SK-N-SH (cell line): Measurements from ENCODE around the gene TEKT4.
"Not testable (repeated sequence)": the region's sequence is repeated elsewhere in the genome, so short reads cannot be mapped to it uniquely, and the experiment has no call there.

Experiments
- EP300 ChIP-seq, 2 experiments: IDR thresholded peaks; 2 replicates each; pipeline versions ENCODE4 v1.4.0 to v1.6.1; 2012; ENCODE audit warnings: borderline replicate concordance in 1 of 2, low read depth in 1 of 2, low read length in 1 of 2
- FOXJ3 ChIP-seq: sonication (generic); formaldehyde crosslinking; IDR thresholded peaks from 2 replicates; pipeline ENCODE4 v1.5.1; 2020; ENCODE audit warnings: mild to moderate bottlenecking, missing genetic modification reagents
- GABPA ChIP-seq: IDR thresholded peaks from 2 replicates; pipeline ENCODE4 v1.4.0; 2012; ENCODE audit warnings: low read depth, mild to moderate bottlenecking
- JUND ChIP-seq: IDR thresholded peaks from 2 replicates; pipeline ENCODE4 v1.4.0; 2012
- POLR2AphosphoS5 ChIP-seq: IDR thresholded peaks from 2 replicates; pipeline ENCODE4 v1.6.1; 2012; ENCODE audit warnings: low read depth, low read length
- SIN3A ChIP-seq: IDR thresholded peaks from 2 replicates; pipeline ENCODE4 v1.6.1; 2012; ENCODE audit warnings: low read depth, mild to moderate bottlenecking, low read length, moderate library complexity, borderline replicate concordance
- YY1 ChIP-seq: IDR thresholded peaks from 2 replicates; pipeline ENCODE4 v1.4.0; 2012; ENCODE audit warnings: low read depth, mild to moderate bottlenecking
- TF ChIP-seq, protein P1 (sequence below): IDR thresholded peaks from 2 replicates; pipeline ENCODE4 v1.4.0; 2012; ENCODE audit warnings: low read depth, borderline replicate concordance
- TF ChIP-seq, protein P2 (sequence below): fragments of 200-600 bp; sonication (generic); IDR thresholded peaks from 2 replicates; pipeline ENCODE4 v1.6.1; 2017; ENCODE audit warnings: antibody characterized with exemption, mild to moderate bottlenecking, moderate library complexity
- TF ChIP-seq, protein P3 (sequence below): IDR thresholded peaks from 2 replicates; pipeline ENCODE4 v1.6.1; 2012; ENCODE audit warnings: mild to moderate bottlenecking, low read depth, low read length, moderate library complexity
- TF ChIP-seq, protein P4 (sequence below): fragments of 150-350 bp; IDR thresholded peaks from 2 replicates; pipeline ENCODE4 v1.6.1; 2016; ENCODE audit warnings: mild to moderate bottlenecking, low read depth, low read length
- TF ChIP-seq, protein P5 (sequence below): IDR thresholded peaks from 2 replicates; pipeline ENCODE4 v1.4.0; 2012; ENCODE audit warnings: low read depth
- TF ChIP-seq, protein P6 (sequence below): IDR thresholded peaks from 2 replicates; pipeline ENCODE4 v1.4.0; 2012; ENCODE audit warnings: low read depth, borderline replicate concordance

DNA sequence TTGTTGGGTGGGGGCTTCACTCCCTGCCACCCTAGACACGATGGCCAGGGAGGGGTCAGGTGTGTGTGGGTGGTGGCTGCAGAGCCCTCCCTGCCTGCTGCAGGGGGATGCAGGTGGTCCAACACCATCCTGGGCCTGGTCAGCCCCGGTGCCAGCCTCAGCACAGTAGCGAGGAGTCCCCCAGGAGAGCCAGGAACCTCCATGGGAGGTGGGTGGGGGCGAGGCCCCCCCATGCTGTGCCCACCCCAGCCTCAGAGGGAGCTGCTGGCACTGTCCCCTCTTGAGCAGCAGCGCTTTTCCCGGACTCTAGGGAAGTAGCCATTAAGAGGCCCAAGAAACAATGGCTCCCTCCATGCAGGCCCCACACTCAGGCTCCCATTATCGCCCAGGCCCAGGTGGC lies 7.3 kb downstream of the TEKT4 start:
- TF ChIP-seq, protein P1, sequence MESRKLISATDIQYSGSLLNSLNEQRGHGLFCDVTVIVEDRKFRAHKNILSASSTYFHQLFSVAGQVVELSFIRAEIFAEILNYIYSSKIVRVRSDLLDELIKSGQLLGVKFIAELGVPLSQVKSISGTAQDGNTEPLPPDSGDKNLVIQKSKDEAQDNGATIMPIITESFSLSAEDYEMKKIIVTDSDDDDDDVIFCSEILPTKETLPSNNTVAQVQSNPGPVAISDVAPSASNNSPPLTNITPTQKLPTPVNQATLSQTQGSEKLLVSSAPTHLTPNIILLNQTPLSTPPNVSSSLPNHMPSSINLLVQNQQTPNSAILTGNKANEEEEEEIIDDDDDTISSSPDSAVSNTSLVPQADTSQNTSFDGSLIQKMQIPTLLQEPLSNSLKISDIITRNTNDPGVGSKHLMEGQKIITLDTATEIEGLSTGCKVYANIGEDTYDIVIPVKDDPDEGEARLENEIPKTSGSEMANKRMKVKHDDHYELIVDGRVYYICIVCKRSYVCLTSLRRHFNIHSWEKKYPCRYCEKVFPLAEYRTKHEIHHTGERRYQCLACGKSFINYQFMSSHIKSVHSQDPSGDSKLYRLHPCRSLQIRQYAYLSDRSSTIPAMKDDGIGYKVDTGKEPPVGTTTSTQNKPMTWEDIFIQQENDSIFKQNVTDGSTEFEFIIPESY, result not testable (repeated sequence)
- TF ChIP-seq, protein P2, sequence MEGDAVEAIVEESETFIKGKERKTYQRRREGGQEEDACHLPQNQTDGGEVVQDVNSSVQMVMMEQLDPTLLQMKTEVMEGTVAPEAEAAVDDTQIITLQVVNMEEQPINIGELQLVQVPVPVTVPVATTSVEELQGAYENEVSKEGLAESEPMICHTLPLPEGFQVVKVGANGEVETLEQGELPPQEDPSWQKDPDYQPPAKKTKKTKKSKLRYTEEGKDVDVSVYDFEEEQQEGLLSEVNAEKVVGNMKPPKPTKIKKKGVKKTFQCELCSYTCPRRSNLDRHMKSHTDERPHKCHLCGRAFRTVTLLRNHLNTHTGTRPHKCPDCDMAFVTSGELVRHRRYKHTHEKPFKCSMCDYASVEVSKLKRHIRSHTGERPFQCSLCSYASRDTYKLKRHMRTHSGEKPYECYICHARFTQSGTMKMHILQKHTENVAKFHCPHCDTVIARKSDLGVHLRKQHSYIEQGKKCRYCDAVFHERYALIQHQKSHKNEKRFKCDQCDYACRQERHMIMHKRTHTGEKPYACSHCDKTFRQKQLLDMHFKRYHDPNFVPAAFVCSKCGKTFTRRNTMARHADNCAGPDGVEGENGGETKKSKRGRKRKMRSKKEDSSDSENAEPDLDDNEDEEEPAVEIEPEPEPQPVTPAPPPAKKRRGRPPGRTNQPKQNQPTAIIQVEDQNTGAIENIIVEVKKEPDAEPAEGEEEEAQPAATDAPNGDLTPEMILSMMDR, result not testable (repeated sequence)
- not testable (repeated sequence) for TF ChIP-seq EP300 (IDR thresholded peaks at IDR 0.05; ENCODE audit: borderline replicate concordance in 1 of 2, low read depth in 1 of 2, low read length in 1 of 2); SIN3A; FOXJ3 (CRISPR knock-in tag); GABPA; POLR2AphosphoS5; JUND; YY1
- TF ChIP-seq, protein P3, sequence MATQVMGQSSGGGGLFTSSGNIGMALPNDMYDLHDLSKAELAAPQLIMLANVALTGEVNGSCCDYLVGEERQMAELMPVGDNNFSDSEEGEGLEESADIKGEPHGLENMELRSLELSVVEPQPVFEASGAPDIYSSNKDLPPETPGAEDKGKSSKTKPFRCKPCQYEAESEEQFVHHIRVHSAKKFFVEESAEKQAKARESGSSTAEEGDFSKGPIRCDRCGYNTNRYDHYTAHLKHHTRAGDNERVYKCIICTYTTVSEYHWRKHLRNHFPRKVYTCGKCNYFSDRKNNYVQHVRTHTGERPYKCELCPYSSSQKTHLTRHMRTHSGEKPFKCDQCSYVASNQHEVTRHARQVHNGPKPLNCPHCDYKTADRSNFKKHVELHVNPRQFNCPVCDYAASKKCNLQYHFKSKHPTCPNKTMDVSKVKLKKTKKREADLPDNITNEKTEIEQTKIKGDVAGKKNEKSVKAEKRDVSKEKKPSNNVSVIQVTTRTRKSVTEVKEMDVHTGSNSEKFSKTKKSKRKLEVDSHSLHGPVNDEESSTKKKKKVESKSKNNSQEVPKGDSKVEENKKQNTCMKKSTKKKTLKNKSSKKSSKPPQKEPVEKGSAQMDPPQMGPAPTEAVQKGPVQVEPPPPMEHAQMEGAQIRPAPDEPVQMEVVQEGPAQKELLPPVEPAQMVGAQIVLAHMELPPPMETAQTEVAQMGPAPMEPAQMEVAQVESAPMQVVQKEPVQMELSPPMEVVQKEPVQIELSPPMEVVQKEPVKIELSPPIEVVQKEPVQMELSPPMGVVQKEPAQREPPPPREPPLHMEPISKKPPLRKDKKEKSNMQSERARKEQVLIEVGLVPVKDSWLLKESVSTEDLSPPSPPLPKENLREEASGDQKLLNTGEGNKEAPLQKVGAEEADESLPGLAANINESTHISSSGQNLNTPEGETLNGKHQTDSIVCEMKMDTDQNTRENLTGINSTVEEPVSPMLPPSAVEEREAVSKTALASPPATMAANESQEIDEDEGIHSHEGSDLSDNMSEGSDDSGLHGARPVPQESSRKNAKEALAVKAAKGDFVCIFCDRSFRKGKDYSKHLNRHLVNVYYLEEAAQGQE, result not testable (repeated sequence)
- TF ChIP-seq, protein P4, sequence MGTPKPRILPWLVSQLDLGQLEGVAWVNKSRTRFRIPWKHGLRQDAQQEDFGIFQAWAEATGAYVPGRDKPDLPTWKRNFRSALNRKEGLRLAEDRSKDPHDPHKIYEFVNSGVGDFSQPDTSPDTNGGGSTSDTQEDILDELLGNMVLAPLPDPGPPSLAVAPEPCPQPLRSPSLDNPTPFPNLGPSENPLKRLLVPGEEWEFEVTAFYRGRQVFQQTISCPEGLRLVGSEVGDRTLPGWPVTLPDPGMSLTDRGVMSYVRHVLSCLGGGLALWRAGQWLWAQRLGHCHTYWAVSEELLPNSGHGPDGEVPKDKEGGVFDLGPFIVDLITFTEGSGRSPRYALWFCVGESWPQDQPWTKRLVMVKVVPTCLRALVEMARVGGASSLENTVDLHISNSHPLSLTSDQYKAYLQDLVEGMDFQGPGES, result not testable (repeated sequence)
- TF ChIP-seq, protein P5, sequence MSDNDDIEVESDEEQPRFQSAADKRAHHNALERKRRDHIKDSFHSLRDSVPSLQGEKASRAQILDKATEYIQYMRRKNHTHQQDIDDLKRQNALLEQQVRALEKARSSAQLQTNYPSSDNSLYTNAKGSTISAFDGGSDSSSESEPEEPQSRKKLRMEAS, result not testable (repeated sequence)
- TF ChIP-seq, protein P6, sequence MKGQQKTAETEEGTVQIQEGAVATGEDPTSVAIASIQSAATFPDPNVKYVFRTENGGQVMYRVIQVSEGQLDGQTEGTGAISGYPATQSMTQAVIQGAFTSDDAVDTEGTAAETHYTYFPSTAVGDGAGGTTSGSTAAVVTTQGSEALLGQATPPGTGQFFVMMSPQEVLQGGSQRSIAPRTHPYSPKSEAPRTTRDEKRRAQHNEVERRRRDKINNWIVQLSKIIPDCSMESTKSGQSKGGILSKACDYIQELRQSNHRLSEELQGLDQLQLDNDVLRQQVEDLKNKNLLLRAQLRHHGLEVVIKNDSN, result not testable (repeated sequence)
